DOHH2 (cell line): Measurements from ENCODE around the gene SENP1.

Experiments
- H3F3A ChIP-seq: fragments of 200-600 bp; sonication (generic), shearing (Covaris generic); 2 replicates; pipeline ENCODE4 v1.6.0; 2016; ENCODE audit warnings: antibody characterized with exemption, mild to moderate bottlenecking; ENCODE audit not compliant: control insufficient read depth, insufficient read depth
- H3K27ac ChIP-seq: fragments of 200-600 bp; sonication (generic); 2 replicates; pipeline ENCODE4 v1.5.1; 2014; ENCODE audit warnings: low read depth, mild to moderate bottlenecking, low read length, moderate library complexity
- H3K27me3 ChIP-seq: fragments of 200-600 bp; sonication (generic); 2 replicates; pipeline ENCODE4 v1.6.1; 2014; ENCODE audit warnings: mild to moderate bottlenecking, low read length, mixed read lengths; ENCODE audit not compliant: control insufficient read depth
- H3K36me3 ChIP-seq: fragments of 200-600 bp; sonication (generic); 2 replicates; pipeline ENCODE4 v1.6.1; 2014; ENCODE audit warnings: mild to moderate bottlenecking, low read length, moderate library complexity, mixed read lengths; ENCODE audit not compliant: control insufficient read depth
- H3K4me1 ChIP-seq: fragments of 200-600 bp; sonication (generic); 2 replicates; pipeline ENCODE4 v1.6.1; 2014; ENCODE audit warnings: mild to moderate bottlenecking, low read length, mixed read lengths; ENCODE audit not compliant: control insufficient read depth
- H3K4me2 ChIP-seq: fragments of 200-600 bp; sonication (generic); 2 replicates; pipeline ENCODE4 v1.6.0; 2014; ENCODE audit warnings: mild to moderate bottlenecking, low read length, moderate library complexity
- H3K4me3 ChIP-seq: fragments of 200-600 bp; sonication (generic); 2 replicates; pipeline ENCODE4 v1.5.1; 2014; ENCODE audit warnings: mild to moderate bottlenecking, low read length, mixed read lengths
- H3K79me2 ChIP-seq: fragments of 200-600 bp; sonication (generic); 2 replicates; pipeline ENCODE4 v1.6.1; 2014; ENCODE audit warnings: mild to moderate bottlenecking, low read length, mixed read lengths; ENCODE audit not compliant: control insufficient read depth
- H3K9me2 ChIP-seq: fragments of 200-600 bp; sonication (generic); replicated peaks from 2 replicates; pipeline ENCODE4 v1.6.1; 2014; ENCODE audit warnings: mild to moderate bottlenecking, low read length, mixed read lengths; ENCODE audit not compliant: control insufficient read depth
- H3K9me3 ChIP-seq: fragments of 200-600 bp; sonication (generic); 2 replicates; pipeline ENCODE4 v1.6.1; 2014; ENCODE audit warnings: antibody characterized with exemption, low read length, mixed read lengths; ENCODE audit not compliant: control insufficient read depth, insufficient read depth
- H4K20me1 ChIP-seq: fragments of 200-600 bp; sonication (generic); 2 replicates; pipeline ENCODE4 v1.6.0; 2014; ENCODE audit warnings: low read depth, mild to moderate bottlenecking, antibody characterized with exemption, low read length, moderate library complexity; ENCODE audit not compliant: control insufficient read depth, insufficient read depth
- CTCF ChIP-seq: fragments of 200-600 bp; sonication (generic); IDR thresholded peaks from one replicate; pipeline ENCODE4 v1.5.1; 2014; ENCODE audit warnings: antibody characterized with exemption, mild to moderate bottlenecking, low read depth, low read length; ENCODE audit not compliant: poor library complexity, severe bottlenecking
- EZH2phosphoT487 ChIP-seq: fragments of 200-600 bp; sonication (generic); IDR thresholded peaks from 2 replicates; pipeline ENCODE4 v1.6.1; 2017; ENCODE audit warnings: borderline replicate concordance, mild to moderate bottlenecking, antibody characterized with exemption, low read length, moderate library complexity, mixed read lengths

The SENP1 gene

GRCh38 chr12:48074266-48074665, 31.6 kb downstream of the SENP1 start:
- Histone ChIP-seq H4K20me1 (no peaks in the 10 kb centered on the region), H3K27me3 (no peaks in the 10 kb centered on the region), H3K27ac (no peak overlapping the region), H3K36me3 (peaks cover 70% of the 10 kb centered on the region), H3K4me2 (no peak overlapping the region), H3K9me2 (no peaks in the 10 kb centered on the region), H3K9me3 (no peaks in the 10 kb centered on the region), H3K79me2 (no peaks in the 10 kb centered on the region), H3K4me1 (no peaks in the 10 kb centered on the region), H3K4me3 (no peak overlapping the region), H3F3A (no peaks in the 10 kb centered on the region)
- no peak for TF ChIP-seq CTCF
- no peak for TF ChIP-seq EZH2phosphoT487

GRCh38 chr12:48072266-48072665, 33.6 kb downstream of the SENP1 start:
- H3K36me3 ChIP-seq: peaks cover 69% of the 10 kb centered on the region

DNA sequence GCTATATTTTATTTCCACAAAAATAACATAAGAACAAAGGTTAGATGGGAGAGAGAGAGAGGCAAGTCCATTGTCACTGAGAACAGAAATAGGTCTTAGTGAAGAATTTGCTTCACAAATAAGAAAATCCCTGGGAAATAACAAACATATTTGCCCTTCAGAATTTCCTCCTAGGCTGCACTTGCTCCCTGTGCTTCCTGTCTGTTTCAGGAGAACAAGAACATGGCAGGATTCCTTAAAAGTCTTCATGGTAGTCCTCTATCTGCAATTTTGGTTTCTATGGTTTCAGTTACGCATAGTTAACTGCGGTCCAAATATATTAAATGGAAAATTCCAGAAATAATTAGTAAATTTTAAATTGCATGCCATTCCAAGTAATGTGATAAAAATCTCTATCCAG, 34.1 kb downstream of the SENP1 start:
- H3K27me3 ChIP-seq: no peaks in the 10 kb centered on the region
- H3K36me3 ChIP-seq: peaks cover 74% of the 10 kb centered on the region
- H3K27ac ChIP-seq: no peak overlapping the region
- H4K20me1 ChIP-seq: no peaks in the 10 kb centered on the region
- H3K9me3 ChIP-seq: no peaks in the 10 kb centered on the region
- no peak overlapping the region for H3K4me2 ChIP-seq
- no peaks in the 10 kb centered on the region for H3K9me2 ChIP-seq
- no peak for TF ChIP-seq CTCF
- TF ChIP-seq EZH2phosphoT487: no peak
- H3K4me3 ChIP-seq: no peak overlapping the region
- H3F3A ChIP-seq: no peaks in the 10 kb centered on the region
- no peaks in the 10 kb centered on the region for H3K4me1 ChIP-seq
- no peaks in the 10 kb centered on the region for H3K79me2 ChIP-seq

More at GRCh38 chr12:48072266-48072665, 33.6 kb downstream of the SENP1 start:
- Histone ChIP-seq H4K20me1 (no peaks in the 10 kb centered on the region), H3K4me2 (no peak overlapping the region), H3F3A (no peaks in the 10 kb centered on the region), H3K27ac (no peak overlapping the region), H3K4me3 (no peak overlapping the region), H3K79me2 (no peaks in the 10 kb centered on the region), H3K27me3 (no peaks in the 10 kb centered on the region), H3K9me2 (no peaks in the 10 kb centered on the region), H3K4me1 (no peaks in the 10 kb centered on the region), H3K9me3 (no peaks in the 10 kb centered on the region)
- TF ChIP-seq EZH2phosphoT487 (no peak), CTCF (no peak)

DNA sequence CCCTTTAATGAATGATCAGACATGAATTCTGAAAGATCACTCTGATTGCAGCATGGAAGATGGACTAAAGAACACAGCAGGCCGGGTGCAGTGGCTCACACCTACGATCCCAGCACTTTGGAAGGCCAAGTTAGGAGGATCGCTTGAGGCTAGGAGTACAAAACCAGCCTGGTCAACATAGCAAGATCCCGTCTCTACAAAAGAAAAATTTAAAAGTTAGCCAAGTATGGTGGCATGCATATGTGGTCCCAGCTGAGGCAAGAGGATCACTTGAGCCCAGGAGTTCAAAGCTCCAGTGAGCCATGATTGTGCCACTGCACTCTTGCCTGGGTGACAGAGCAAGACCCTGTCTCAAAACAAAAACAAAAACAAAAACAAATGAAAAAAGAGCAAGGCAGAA, 35.1 kb downstream of the SENP1 start:
- no peak for TF ChIP-seq EZH2phosphoT487
- TF ChIP-seq CTCF: no peak
- H3K27me3 ChIP-seq: no peaks in the 10 kb centered on the region
- peaks cover 85% of the 10 kb centered on the region for H3K36me3 ChIP-seq

More for the DNA sequence above, 35.1 kb downstream of the SENP1 start:
- no peaks in the 10 kb centered on the region for H4K20me1 ChIP-seq
- H3K9me2 ChIP-seq: no peaks in the 10 kb centered on the region
- no peaks in the 10 kb centered on the region for H3K79me2 ChIP-seq
- no peaks in the 10 kb centered on the region for H3K4me1 ChIP-seq
- H3K4me3 ChIP-seq: no peak overlapping the region
- H3K9me3 ChIP-seq: no peaks in the 10 kb centered on the region
- H3K27ac ChIP-seq: no peak overlapping the region
- H3F3A ChIP-seq: no peaks in the 10 kb centered on the region
- no peak overlapping the region for H3K4me2 ChIP-seq
